ENCODE data around the gene CYLD. TPM values are rescaled to one million over a fixed set of nuclear protein-coding genes. Genes with fewer than 3 reads are reported as not detected.

The CYLD gene
- total RNA-seq, 1 donor from 2014 or later = 27.8 TPM

DNA sequence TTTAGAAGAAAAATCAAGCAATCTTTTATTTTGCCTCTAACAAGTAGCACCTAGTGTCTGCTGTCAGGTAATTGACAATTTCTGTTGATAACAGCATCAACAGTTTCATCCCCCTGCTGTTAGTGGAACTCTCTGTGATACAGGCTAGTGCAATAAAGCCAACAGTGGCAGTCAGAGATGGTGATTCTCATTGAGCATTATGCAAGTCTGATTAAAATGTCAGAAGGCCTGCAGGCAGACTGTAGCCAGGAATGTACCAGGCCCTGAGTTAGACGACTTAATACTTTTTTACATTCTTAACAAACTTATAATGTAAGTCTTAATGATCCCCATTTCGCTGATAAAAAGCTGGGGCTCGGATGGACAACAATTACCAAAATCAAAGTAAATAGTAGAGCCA, 14.6 kb downstream of the CYLD start:
- Mint-ChIP-seq H3K4me3 (ENCODE audit: unreplicated experiment) (no peak overlapping the region), H3K9me3 (ENCODE audit: unreplicated experiment) (no peaks in the 10 kb centered on the region), H3K27ac (ENCODE audit: unreplicated experiment) (no peak overlapping the region), H3K36me3 (ENCODE audit: unreplicated experiment) (peaks cover 20% of the 10 kb centered on the region), H3K27me3 (ENCODE audit: unreplicated experiment) (no peaks in the 10 kb centered on the region), H3K4me1 (ENCODE audit: unreplicated experiment) (no peaks in the 10 kb centered on the region)
- no peak for DNase-seq (ENCODE audit: extremely low spot score, unreplicated experiment)
- no peak for TF ChIP-seq CTCF (IDR thresholded peaks at IDR 0.05)

- Mint-ChIP-seq H3K9me3 (ENCODE audit: unreplicated experiment) (peaks cover 8% of the 10 kb centered on the region), H3K4me1 (ENCODE audit: unreplicated experiment) (peaks cover 11% of the 10 kb centered on the region), H3K4me3 (ENCODE audit: unreplicated experiment) (no peak overlapping the region), H3K27ac (ENCODE audit: unreplicated experiment) (no peak overlapping the region), H3K27me3 (ENCODE audit: unreplicated experiment) (no peaks in the 10 kb centered on the region), H3K36me3 (ENCODE audit: unreplicated experiment) (peaks cover 22% of the 10 kb centered on the region)
- DNase-seq (ENCODE audit: extremely low spot score, unreplicated experiment) = no peak
- TF ChIP-seq CTCF (IDR thresholded peaks at IDR 0.05) = no peak
Measured at GRCh38 chr16:50761267-50761666, 19.4 kb downstream of the CYLD start.

GRCh38 chr16:50762241-50762640, 20.4 kb downstream of the CYLD start:
- H3K9me3 Mint-ChIP-seq (ENCODE audit: unreplicated experiment) = peaks cover 15% of the 10 kb centered on the region
- peaks cover 11% of the 10 kb centered on the region for H3K4me1 Mint-ChIP-seq (ENCODE audit: unreplicated experiment)
- H3K27ac Mint-ChIP-seq (ENCODE audit: unreplicated experiment) = no peak overlapping the region
- H3K27me3 Mint-ChIP-seq (ENCODE audit: unreplicated experiment) = no peaks in the 10 kb centered on the region
- no peak overlapping the region for H3K4me3 Mint-ChIP-seq (ENCODE audit: unreplicated experiment)
- peaks cover 30% of the 10 kb centered on the region for H3K36me3 Mint-ChIP-seq (ENCODE audit: unreplicated experiment)
- no peak for TF ChIP-seq CTCF (IDR thresholded peaks at IDR 0.05)
- DNase-seq (ENCODE audit: extremely low spot score, unreplicated experiment) = no peak

- H3K4me1 Mint-ChIP-seq (ENCODE audit: unreplicated experiment) = peaks cover 11% of the 10 kb centered on the region
- no peak for TF ChIP-seq CTCF (IDR thresholded peaks at IDR 0.05)
- no peaks in the 10 kb centered on the region for H3K27me3 Mint-ChIP-seq (ENCODE audit: unreplicated experiment)
- DNase-seq (ENCODE audit: extremely low spot score, unreplicated experiment) = no peak
- H3K27ac Mint-ChIP-seq (ENCODE audit: unreplicated experiment) = no peak overlapping the region
- peaks cover 34% of the 10 kb centered on the region for H3K36me3 Mint-ChIP-seq (ENCODE audit: unreplicated experiment)
- no peak overlapping the region for H3K4me3 Mint-ChIP-seq (ENCODE audit: unreplicated experiment)
- H3K9me3 Mint-ChIP-seq (ENCODE audit: unreplicated experiment) = peaks cover 15% of the 10 kb centered on the region
Measured at GRCh38 chr16:50763211-50763610, 21.3 kb downstream of the CYLD start.

- Mint-ChIP-seq H3K4me3 (ENCODE audit: unreplicated experiment) (no peak overlapping the region), H3K9me3 (ENCODE audit: unreplicated experiment) (peaks cover 22% of the 10 kb centered on the region), H3K27ac (ENCODE audit: unreplicated experiment) (no peak overlapping the region), H3K36me3 (ENCODE audit: unreplicated experiment) (peaks cover 47% of the 10 kb centered on the region), H3K27me3 (ENCODE audit: unreplicated experiment) (no peaks in the 10 kb centered on the region), H3K4me1 (ENCODE audit: unreplicated experiment) (peaks cover 11% of the 10 kb centered on the region)
- TF ChIP-seq CTCF (IDR thresholded peaks at IDR 0.05) = no peak
- DNase-seq (ENCODE audit: extremely low spot score, unreplicated experiment) = no peak
Measured at GRCh38 chr16:50765260-50765659, 23.4 kb downstream of the CYLD start.

Measured in osteocyte (in vitro differentiated cells).